ENCODE data around the gene RREB1.

RREB1 gene

GRCh38 chr6:7098993-7099392 is 8.8 kb upstream of the RREB1 start:
- DNase-seq: no peak

- DNase-seq: peak; percentile 71
Observed at GRCh38 chr6:7100072-7100752, 7.5 kb upstream of the RREB1 start.

GRCh38 chr6:7100753-7101081 is 7.0 kb upstream of the RREB1 start:
- DNase-seq: no peak

GRCh38 chr6:7101290-7101689 is 6.5 kb upstream of the RREB1 start:
- no peak for DNase-seq

GRCh38 chr6:7104752-7105151 is 3.0 kb upstream of the RREB1 start:
- DNase-seq: no peak

GRCh38 chr6:7106215-7106751 is 1.5 kb upstream of the RREB1 start:
- DNase-seq: peak; percentile 92

- peak; percentile 92 for DNase-seq
Observed at GRCh38 chr6:7106752-7107577, 796 bp upstream of the RREB1 start.

- peak; percentile 56 for DNase-seq
Observed at GRCh38 chr6:7108196-7108963, 619 bp downstream of the RREB1 start.

- peak; percentile 79 for DNase-seq
Observed at GRCh38 chr6:7108964-7109836, 1.4 kb downstream of the RREB1 start.

GRCh38 chr6:7110092-7110792 is 2.5 kb downstream of the RREB1 start:
- DNase-seq: peak; percentile 56

GRCh38 chr6:7111095-7111690 is 3.4 kb downstream of the RREB1 start:
- DNase-seq: no peak

GRCh38 chr6:7112171-7112570 is 4.4 kb downstream of the RREB1 start:
- no peak for DNase-seq

GRCh38 chr6:7112741-7113313 is 5.1 kb downstream of the RREB1 start:
- DNase-seq: peak; percentile 67

- DNase-seq: no peak
Observed at GRCh38 chr6:7114744-7115458, 7.1 kb downstream of the RREB1 start.

- DNase-seq: peak; percentile 61
Observed at GRCh38 chr6:7115543-7116231, 7.9 kb downstream of the RREB1 start.

- DNase-seq: peak; percentile 87
Observed at GRCh38 chr6:7119272-7119801, 11.6 kb downstream of the RREB1 start.

- no peak for DNase-seq
Observed at GRCh38 chr6:7121700-7122241, 14.0 kb downstream of the RREB1 start.

GRCh38 chr6:7122684-7123083 is 14.9 kb downstream of the RREB1 start:
- DNase-seq: no peak

- DNase-seq: no peak
Observed at GRCh38 chr6:7124114-7124513, 16.4 kb downstream of the RREB1 start.
